Measurements from ENCODE around the gene SELENOF.
"Not testable (repeated sequence)": the region's sequence is repeated elsewhere in the genome, so short reads cannot be mapped to it uniquely, and the experiment has no call there.

SELENOF gene

DNA sequence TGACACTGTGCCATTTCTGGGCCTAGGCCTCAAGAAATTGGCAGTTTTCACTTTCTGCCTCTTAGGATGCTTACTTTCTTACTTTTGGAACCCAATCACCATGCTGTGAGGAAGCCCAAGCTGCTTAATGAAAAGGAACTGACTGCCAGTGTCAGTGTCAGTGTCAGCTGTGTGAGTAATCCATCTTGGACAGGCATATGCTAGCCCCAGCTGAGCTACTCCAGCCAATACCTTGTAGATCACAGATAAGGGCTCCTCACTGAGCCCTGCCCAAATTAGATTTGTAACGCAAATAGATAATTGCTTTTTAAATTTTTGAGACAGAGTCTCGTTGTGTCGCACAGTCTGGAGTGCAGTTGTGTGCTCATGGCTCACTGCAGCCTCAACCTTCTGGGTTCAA is 59.6 kb downstream of the SELENOF start:
- no peak for DNase-seq

GRCh38 chr1:86852782-86853408 is 61.0 kb downstream of the SELENOF start:
- DNase-seq = no peak

GRCh38 chr1:86852289-86852688 is 61.6 kb downstream of the SELENOF start:
- DNase-seq = no peak

GRCh38 chr1:86849756-86850155 is 64.2 kb downstream of the SELENOF start:
- DNase-seq = no peak

DNA sequence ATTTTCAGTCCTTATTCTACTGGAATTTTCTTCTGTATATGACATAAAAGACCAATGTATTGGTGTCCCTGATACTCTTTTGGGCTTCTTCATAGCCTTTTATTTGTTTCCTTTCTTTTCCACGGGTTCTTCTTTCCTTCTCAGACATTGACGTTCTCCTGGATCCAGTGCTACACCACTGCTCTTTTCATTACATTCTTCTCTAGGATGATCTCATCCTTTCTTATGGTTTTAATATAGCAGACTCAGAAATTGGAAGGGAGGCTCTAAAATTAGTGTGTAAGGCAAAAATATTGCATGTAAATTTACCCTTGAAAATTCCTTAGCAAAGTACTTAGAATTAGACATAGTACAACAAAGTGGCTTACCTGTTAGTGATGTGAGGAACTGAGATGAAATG is 65.3 kb downstream of the SELENOF start:
- DNase-seq = no peak

DNA sequence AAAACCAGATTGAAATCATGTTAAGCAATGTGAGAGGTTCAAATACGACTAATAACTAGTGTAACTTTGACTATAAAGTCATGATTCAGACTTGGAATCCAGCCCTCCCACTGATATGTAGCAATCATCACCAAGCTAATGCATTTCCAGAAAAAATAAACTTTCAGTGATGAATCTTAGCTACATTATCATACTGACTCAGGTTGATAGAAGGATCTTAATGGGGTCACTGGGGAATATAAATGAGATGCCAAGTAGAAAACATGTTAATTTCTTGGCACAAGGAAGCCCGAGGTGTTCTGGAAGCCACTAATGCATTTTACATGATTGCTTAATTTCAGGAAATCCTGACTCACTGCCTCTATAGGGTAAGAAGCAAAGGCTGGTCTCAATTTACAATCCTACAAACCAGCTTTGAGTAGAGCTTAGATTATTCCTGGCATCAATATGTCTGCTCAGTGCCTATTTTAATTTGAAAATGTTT is 67.7 kb downstream of the SELENOF start:
- DNase-seq = no peak

DNA sequence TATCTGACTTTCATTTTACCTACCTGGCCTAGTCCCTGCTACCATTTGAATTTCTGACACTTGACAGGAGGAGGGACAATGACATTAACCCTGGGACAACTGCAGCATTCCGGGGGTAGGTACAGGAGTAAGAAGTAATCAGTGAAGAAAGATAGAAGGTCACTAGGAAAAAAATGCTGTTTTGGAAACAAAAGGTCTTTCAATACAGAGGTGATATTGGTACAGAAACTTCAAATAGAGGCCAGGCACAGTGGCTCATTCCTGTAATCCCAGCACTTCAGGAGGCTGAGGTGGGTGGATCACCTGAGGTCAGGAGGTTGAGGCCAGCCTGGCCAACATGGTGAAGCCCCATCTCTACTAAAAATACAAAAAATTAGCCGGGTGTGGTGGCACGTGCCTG is 68.4 kb downstream of the SELENOF start:
- no peak for DNase-seq

DNA sequence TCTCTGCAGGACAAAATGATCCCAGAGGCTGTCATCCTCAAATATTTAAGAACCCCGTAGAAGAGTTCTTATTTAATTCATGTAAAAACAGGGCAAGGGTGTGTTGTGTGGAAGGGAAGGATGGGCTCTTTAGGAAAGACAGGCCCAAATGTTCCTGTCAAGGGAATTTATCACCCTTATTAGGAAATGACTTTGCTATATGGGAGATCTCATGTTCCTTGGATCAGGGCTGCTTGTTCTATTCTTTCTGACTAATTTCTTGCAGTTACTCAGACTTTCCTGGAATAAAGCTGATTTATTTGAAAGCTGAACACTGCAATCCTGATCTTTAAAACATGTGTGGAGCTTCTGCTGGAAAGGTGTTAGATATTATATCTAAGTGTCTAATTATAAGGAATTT is 72.8 kb downstream of the SELENOF start:
- no peak for DNase-seq

DNA sequence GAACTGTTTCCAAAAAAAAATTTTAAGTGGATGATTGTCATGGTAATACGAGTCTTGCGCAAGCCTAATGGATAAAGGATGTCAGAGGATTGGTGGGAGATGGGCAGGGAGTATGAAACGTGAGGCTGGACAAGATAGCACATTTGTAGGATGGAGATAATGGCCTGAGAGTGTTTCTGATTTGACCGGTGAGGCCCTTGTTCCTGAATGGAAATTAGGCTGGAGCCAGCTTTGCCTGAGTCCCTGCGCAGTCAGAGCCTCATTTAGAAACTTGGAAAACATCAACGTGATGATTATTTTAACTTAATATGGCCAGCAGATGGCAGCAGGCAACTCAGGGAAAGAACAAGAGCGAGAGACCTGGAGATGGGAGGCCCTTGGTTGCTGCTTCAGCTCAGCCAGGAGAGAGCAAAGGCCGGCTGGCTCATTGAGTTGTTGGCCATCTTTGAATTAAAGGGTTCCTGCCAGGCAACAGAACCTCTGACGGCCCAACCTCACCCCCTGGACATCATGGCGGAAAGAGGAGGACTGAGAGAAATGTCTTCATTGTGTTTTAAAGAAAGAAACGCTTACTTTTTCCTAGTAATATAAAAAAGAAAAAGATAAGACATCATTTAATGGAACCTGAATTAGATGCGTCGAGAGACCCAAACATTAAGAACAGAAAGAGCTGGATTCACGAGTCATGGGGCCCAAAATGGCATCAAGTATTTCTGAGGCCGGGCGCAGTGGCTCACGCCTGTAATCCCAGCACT is 80.3 kb downstream of the SELENOF start:
- peak; percentile 53 for DNase-seq

GRCh38 chr1:86832433-86832832 is 81.5 kb downstream of the SELENOF start:
- DNase-seq = no peak

DNA sequence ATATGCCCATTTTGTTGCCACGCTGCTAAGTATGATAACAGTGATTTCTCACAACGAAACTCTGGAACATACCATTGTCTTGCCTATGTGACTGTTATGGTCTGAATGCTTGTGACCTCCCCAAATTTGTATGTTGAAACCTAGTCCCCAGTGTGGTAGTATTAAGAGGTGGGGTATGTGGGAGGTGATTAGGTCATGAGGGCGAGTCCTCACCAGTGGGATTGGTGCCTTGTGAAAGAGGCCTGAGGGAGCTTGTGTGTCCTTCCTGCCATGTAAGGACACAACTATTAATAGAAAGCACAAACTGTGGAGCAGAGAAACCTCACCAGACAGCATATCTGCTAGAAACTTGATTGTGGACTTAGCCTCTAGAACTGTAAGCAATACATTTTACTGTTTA is 84.6 kb downstream of the SELENOF start:
- DNase-seq = no peak

DNA sequence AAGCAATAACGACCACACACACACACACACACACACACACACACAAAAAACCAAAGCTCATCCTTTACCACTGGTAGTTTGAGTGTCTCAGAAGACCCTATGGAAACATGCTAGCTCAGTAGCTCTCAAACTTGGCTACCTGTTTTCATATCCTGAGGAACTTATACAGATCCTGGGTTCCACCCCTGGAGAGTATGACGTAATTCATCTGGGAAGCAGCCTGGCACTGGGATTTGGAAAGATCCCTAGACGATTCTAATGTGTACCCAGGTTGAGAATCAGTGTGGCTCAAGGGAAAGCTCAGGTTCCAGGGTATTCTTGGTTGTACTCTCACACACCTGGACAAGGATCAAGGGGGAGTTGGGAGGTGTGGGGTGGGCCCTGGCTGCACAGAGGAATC is 85.9 kb downstream of the SELENOF start:
- no peak for DNase-seq

GRCh38 chr1:86826856-86827255 is 87.1 kb downstream of the SELENOF start:
- DNase-seq = no peak

DNA sequence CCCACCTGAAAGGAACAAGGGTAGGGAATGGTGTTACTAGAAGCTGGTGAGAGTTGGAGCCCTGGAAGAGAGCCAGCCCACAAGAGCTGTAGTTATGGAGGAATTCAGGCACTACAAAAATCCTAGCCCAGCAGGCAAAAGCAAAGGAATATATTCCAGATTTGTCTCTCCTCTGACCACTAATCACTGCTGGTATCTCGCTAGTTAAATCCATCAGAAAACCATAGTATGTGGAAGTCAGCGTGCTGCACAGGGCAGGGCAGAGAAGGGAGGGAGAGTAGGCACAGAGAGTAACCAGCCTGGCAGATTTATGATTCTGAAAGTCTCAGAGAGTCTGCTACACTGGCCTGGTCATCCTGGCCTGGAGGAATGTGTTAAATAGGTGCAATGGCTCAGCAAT is 88.6 kb downstream of the SELENOF start:
- DNase-seq = no peak

- DNase-seq = no peak
Observed at GRCh38 chr1:86823821-86824500, 90.0 kb downstream of the SELENOF start.

GRCh38 chr1:86823386-86823785 is 90.5 kb downstream of the SELENOF start:
- no peak for DNase-seq

DNA sequence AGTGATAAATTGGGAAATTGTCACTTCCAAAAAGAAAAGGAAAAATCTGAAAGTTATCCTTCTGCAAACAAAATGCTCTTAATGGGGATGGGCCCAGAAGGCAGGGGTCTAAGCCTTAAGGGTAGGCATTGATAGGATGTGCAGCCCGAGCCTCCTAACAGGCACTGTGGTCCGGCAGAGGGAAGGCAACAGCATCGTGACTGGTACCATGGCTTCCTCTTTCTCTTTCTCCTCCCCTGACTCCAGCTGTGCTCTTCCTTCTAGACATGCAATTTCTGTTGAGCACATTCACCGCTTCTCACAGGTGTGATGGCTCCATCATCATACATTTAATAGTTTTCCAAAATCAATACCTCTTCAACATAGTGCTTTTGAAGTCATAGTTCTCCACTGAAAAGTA is 91.5 kb downstream of the SELENOF start:
- DNase-seq = no peak

GRCh38 chr1:86821956-86822355 is 92.0 kb downstream of the SELENOF start:
- DNase-seq = no peak

DNA sequence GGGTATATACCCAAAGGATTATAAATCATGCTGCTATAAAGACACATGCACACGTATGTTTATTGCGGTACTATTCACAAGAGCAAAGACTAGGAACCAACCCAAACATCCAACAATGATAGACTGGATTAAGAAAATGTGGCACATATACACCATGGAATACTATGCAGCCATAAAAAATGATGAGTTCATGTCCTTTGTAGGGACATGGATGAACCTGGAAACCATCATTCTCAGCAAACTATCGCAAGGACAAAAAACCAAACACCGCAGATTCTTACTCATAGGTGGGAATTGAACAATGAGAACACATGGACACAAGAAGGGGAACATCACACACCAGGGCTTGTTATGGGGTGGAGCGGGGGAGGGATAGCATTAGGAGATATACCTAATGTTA is 94.0 kb downstream of the SELENOF start:
- DNase-seq = not testable (repeated sequence)

DNA sequence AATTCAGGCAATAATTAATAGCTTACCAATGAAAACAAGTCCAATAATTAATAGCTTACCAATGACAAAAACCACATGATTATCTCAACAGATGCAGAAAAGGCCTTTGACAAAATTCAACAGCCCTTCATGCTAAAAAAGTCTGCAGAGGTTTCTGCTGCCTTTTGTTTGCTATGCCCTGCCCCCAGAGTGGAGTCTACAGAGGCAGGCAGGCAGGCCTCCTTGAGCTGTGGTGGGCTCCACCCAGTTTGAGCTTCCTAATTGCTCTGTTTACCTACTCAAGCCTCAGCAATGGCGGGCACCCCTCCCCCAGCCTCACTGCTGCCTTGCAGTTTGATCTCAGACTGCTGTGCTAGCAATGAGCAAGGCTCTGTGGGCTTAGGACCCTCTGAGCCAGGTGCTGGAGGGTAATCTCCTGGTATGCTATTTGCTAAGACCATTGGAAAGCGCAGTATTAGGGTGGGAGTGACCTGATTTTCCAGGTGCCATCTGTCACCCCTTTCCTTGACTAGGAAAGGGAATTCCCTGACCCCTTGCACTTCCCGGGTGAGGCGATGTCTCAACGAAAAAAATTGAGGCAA is 96.6 kb downstream of the SELENOF start:
- DNase-seq = not testable (repeated sequence)

DNA sequence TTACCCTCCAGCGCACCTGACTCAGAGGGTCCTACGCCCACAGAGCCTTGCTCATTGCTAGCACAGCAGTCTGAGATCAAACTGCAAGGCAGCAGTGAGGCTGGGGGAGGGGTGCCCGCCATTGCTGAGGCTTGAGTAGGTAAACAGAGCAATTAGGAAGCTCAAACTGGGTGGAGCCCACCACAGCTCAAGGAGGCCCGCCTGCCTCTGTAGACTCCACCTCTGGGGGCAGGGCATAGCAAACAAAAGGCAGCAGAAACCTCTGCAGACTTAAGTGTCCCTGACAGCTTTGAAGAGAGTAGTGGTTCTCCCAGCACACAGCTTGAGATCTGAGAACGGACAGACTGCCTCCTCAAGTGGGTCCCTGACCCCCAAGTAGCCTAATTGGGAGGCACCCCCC is 99.8 kb downstream of the SELENOF start:
- DNase-seq = not testable (repeated sequence)

Measured in activated CD8-positive, alpha-beta memory T cell treated with anti-CD3 and anti-CD28 coated beads, Interleukin-2, amount 50 U/mL, for 4 hours (primary cell).